ENCODE data around the gene RHBDL1.

RHBDL1 gene

GRCh38 chr16:695355-696089 lies 20.1 kb downstream of the RHBDL1 start:
- Mint-ChIP-seq H3K27ac (no peak overlapping the region), H3K36me3 (no peaks in the 10 kb centered on the region), H3K4me1 (peaks cover 22% of the 10 kb centered on the region), H3K9me3 (no peaks in the 10 kb centered on the region), H3K4me3 (peak overlapping the region; percentile 79), H3K27me3 (no peaks in the 10 kb centered on the region)

- Mint-ChIP-seq H3K36me3 (no peaks in the 10 kb centered on the region), H3K9me3 (no peaks in the 10 kb centered on the region), H3K4me3 (no peak overlapping the region), H3K27me3 (peaks cover 9% of the 10 kb centered on the region), H3K4me1 (peaks cover 22% of the 10 kb centered on the region), H3K27ac (no peak overlapping the region)
Observed at GRCh38 chr16:698911-699671, 23.6 kb downstream of the RHBDL1 start.

GRCh38 chr16:700684-701584 lies 25.5 kb downstream of the RHBDL1 start:
- Mint-ChIP-seq H3K4me3 (no peak overlapping the region), H3K4me1 (peaks cover 15% of the 10 kb centered on the region), H3K36me3 (no peaks in the 10 kb centered on the region), H3K9me3 (no peaks in the 10 kb centered on the region), H3K27ac (no peak overlapping the region), H3K27me3 (peaks cover 12% of the 10 kb centered on the region)

- Mint-ChIP-seq H3K4me3 (no peak overlapping the region), H3K9me3 (no peaks in the 10 kb centered on the region), H3K27ac (no peak overlapping the region), H3K36me3 (no peaks in the 10 kb centered on the region), H3K27me3 (peaks cover 14% of the 10 kb centered on the region), H3K4me1 (peaks cover 9% of the 10 kb centered on the region)
Observed at GRCh38 chr16:702341-702740, 26.9 kb downstream of the RHBDL1 start.

GRCh38 chr16:703406-703805 lies 27.9 kb downstream of the RHBDL1 start:
- no peaks in the 10 kb centered on the region for H3K9me3 Mint-ChIP-seq
- no peak overlapping the region for H3K4me3 Mint-ChIP-seq
- H3K27ac Mint-ChIP-seq = no peak overlapping the region
- peaks cover 9% of the 10 kb centered on the region for H3K4me1 Mint-ChIP-seq
- H3K36me3 Mint-ChIP-seq = no peaks in the 10 kb centered on the region
- H3K27me3 Mint-ChIP-seq = peaks cover 19% of the 10 kb centered on the region

GRCh38 chr16:704047-704446 lies 28.6 kb downstream of the RHBDL1 start:
- no peaks in the 10 kb centered on the region for H3K9me3 Mint-ChIP-seq
- peaks cover 23% of the 10 kb centered on the region for H3K27me3 Mint-ChIP-seq
- peaks cover 9% of the 10 kb centered on the region for H3K4me1 Mint-ChIP-seq
- H3K4me3 Mint-ChIP-seq = no peak overlapping the region
- H3K27ac Mint-ChIP-seq = no peak overlapping the region
- H3K36me3 Mint-ChIP-seq = no peaks in the 10 kb centered on the region

GRCh38 chr16:704552-705380 lies 29.3 kb downstream of the RHBDL1 start:
- peaks cover 24% of the 10 kb centered on the region for H3K27me3 Mint-ChIP-seq
- no peak overlapping the region for H3K27ac Mint-ChIP-seq
- H3K36me3 Mint-ChIP-seq = no peaks in the 10 kb centered on the region
- peaks cover 6% of the 10 kb centered on the region for H3K4me1 Mint-ChIP-seq
- H3K9me3 Mint-ChIP-seq = no peaks in the 10 kb centered on the region
- H3K4me3 Mint-ChIP-seq = no peak overlapping the region

- Mint-ChIP-seq H3K36me3 (no peaks in the 10 kb centered on the region), H3K9me3 (no peaks in the 10 kb centered on the region), H3K27me3 (peaks cover 26% of the 10 kb centered on the region), H3K4me1 (peaks cover 6% of the 10 kb centered on the region), H3K27ac (no peak within 1 kb of the TSS), H3K4me3 (peak within 1 kb of the TSS; percentile 15)
Observed at GRCh38 chr16:705431-706188, 30.1 kb downstream of the RHBDL1 start, which contains the start of gene FBXL16. TSS of gene FBXL16 (minus strand) at chr16:705801. CDS start at chr16:697405, 8,396 bp downstream.

- H3K36me3 Mint-ChIP-seq = no peaks in the 10 kb centered on the region
- H3K27me3 Mint-ChIP-seq = peaks cover 28% of the 10 kb centered on the region
- peak overlapping the region; percentile 15 for H3K4me3 Mint-ChIP-seq
- no peak overlapping the region for H3K27ac Mint-ChIP-seq
- peaks cover 2% of the 10 kb centered on the region for H3K4me1 Mint-ChIP-seq
- H3K9me3 Mint-ChIP-seq = no peaks in the 10 kb centered on the region
Observed at GRCh38 chr16:706189-707061, 31.0 kb downstream of the RHBDL1 start.

- Mint-ChIP-seq H3K27ac (no peak overlapping the region), H3K36me3 (no peaks in the 10 kb centered on the region), H3K9me3 (no peaks in the 10 kb centered on the region), H3K27me3 (peaks cover 28% of the 10 kb centered on the region), H3K4me1 (no peaks in the 10 kb centered on the region), H3K4me3 (no peak overlapping the region)
Observed at GRCh38 chr16:707062-707538, 31.6 kb downstream of the RHBDL1 start.

- Mint-ChIP-seq H3K27ac (no peak overlapping the region), H3K27me3 (peaks cover 21% of the 10 kb centered on the region), H3K4me1 (no peaks in the 10 kb centered on the region), H3K4me3 (no peak overlapping the region), H3K36me3 (no peaks in the 10 kb centered on the region), H3K9me3 (no peaks in the 10 kb centered on the region)
Observed at GRCh38 chr16:708019-708418, 32.5 kb downstream of the RHBDL1 start.

- H3K9me3 Mint-ChIP-seq = no peaks in the 10 kb centered on the region
- H3K36me3 Mint-ChIP-seq = no peaks in the 10 kb centered on the region
- no peak overlapping the region for H3K27ac Mint-ChIP-seq
- no peaks in the 10 kb centered on the region for H3K4me1 Mint-ChIP-seq
- H3K27me3 Mint-ChIP-seq = peaks cover 19% of the 10 kb centered on the region
- H3K4me3 Mint-ChIP-seq = no peak overlapping the region
Observed at GRCh38 chr16:708959-709358, 33.5 kb downstream of the RHBDL1 start.

Data from activated naive CD4-positive, alpha-beta T cell treated with anti-CD3 and anti-CD28 coated beads, Interleukin-2, amount 50 U/mL, for 24 hours (primary cell).